SU-DHL-6 (cell line): ENCODE data around the gene RAD51B.
A peak's percentile ranks its signal among the peaks of the same experiment; 100 is the strongest.

Source experiments
- H2AFZ ChIP-seq: fragments of 200-600 bp; sonication (generic); 2 replicates; pipeline ENCODE4 v1.6.1; 2014; ENCODE audit warnings: low read depth, mild to moderate bottlenecking, moderate library complexity, mixed read lengths, antibody characterized with exemption, low read length; ENCODE audit not compliant: severe bottlenecking
- H3F3A ChIP-seq: fragments of 200-600 bp; shearing (Covaris generic); 2 replicates; pipeline ENCODE4 v1.6.0; 2016; ENCODE audit warnings: antibody characterized with exemption, mild to moderate bottlenecking; ENCODE audit not compliant: insufficient read depth
- H3K27ac ChIP-seq: fragments of 200-600 bp; sonication (generic); 2 replicates; pipeline ENCODE4 v1.5.1; 2016; ENCODE audit warnings: low read depth, mild to moderate bottlenecking, low read length, moderate library complexity, mixed read lengths
- H3K27me3 ChIP-seq: fragments of 200-600 bp; sonication (generic), shearing (Covaris generic); 2 replicates; pipeline ENCODE4 v1.6.0; 2014; ENCODE audit warnings: mild to moderate bottlenecking, low read length
- H3K36me3 ChIP-seq: fragments of 200-600 bp; sonication (generic); 2 replicates; pipeline ENCODE4 v1.6.1; 2014; ENCODE audit warnings: mild to moderate bottlenecking, low read length, mixed read lengths
- H3K4me2 ChIP-seq: fragments of 300-600, 200-600 bp; shearing (Covaris generic), sonication (generic); 2 replicates; pipeline ENCODE4 v1.6.0; 2014; ENCODE audit warnings: low read length, low read depth, mild to moderate bottlenecking; ENCODE audit not compliant: poor library complexity, severe bottlenecking
- H3K4me3 ChIP-seq: fragments of 200-600 bp; sonication (generic); 2 replicates; pipeline ENCODE4 v1.5.1; 2014; ENCODE audit warnings: antibody characterized with exemption, low read length, mild to moderate bottlenecking, mixed read lengths; ENCODE audit not compliant: insufficient read depth, poor library complexity, severe bottlenecking
- H3K79me2 ChIP-seq: fragments of 200-600 bp; sonication (generic); 2 replicates; pipeline ENCODE4 v1.6.1; 2014; ENCODE audit warnings: mild to moderate bottlenecking, low read length, moderate library complexity; ENCODE audit not compliant: insufficient read depth
- H3K9ac ChIP-seq: fragments of 200-600 bp; sonication (generic); 2 replicates; pipeline ENCODE4 v1.7.0; 2014; ENCODE audit warnings: mild to moderate bottlenecking, low read length
- H3K9me2 ChIP-seq: fragments of 200-600 bp; sonication (generic); replicated peaks from 2 replicates; pipeline ENCODE4 v1.6.1; 2014; ENCODE audit warnings: low read length; ENCODE audit not compliant: insufficient read depth
- H3K9me3 ChIP-seq: fragments of 200-600 bp; sonication (generic); 2 replicates; pipeline ENCODE4 v1.6.1; 2014; ENCODE audit warnings: low read length, mixed read lengths; ENCODE audit not compliant: insufficient read depth
- H4K20me1 ChIP-seq: fragments of 200-600 bp; sonication (generic); 2 replicates; pipeline ENCODE4 v1.6.1; 2014; ENCODE audit warnings: low read depth, mild to moderate bottlenecking, antibody characterized with exemption, low read length, moderate library complexity, mixed read lengths
- CTCF ChIP-seq: fragments of 200-600 bp; sonication (generic); IDR thresholded peaks from one replicate; pipeline ENCODE4 v1.5.1; 2017; ENCODE audit warnings: antibody characterized with exemption, mild to moderate bottlenecking, low read length, moderate library complexity; ENCODE audit not compliant: insufficient read depth, poor library complexity, severe bottlenecking
- EZH2phosphoT487 ChIP-seq: fragments of 200-600 bp; sonication (generic), shearing (Covaris generic); conservative IDR thresholded peaks from 2 replicates; pipeline ENCODE4 v1.6.1; 2018; ENCODE audit warnings: mild to moderate bottlenecking, antibody characterized with exemption, low read length, moderate library complexity, mixed read lengths

Gene RAD51B

GRCh38 chr14:68476212-68477109 is 656.9 kb downstream of the RAD51B start:
- H4K20me1 ChIP-seq, result no peaks in the 10 kb centered on the region
- no peaks in the 10 kb centered on the region for H3K27me3 ChIP-seq
- H3K9me3 ChIP-seq, result no peaks in the 10 kb centered on the region
- H3K9me2 ChIP-seq, result no peaks in the 10 kb centered on the region
- no peaks in the 10 kb centered on the region for H3K79me2 ChIP-seq
- H3K4me3 ChIP-seq, result peak overlapping the region; percentile 5
- TF ChIP-seq EZH2phosphoT487 (no peak), CTCF (no peak)
- no peaks in the 10 kb centered on the region for H3K36me3 ChIP-seq
- H3K27ac ChIP-seq, result peak overlapping the region; percentile 56
- no peaks in the 10 kb centered on the region for H3F3A ChIP-seq
- peak overlapping the region; percentile 9 for H2AFZ ChIP-seq
- H3K4me2 ChIP-seq, result peak overlapping the region; percentile 45
- peak overlapping the region; percentile 48 for H3K9ac ChIP-seq

GRCh38 chr14:68477110-68477455 is 657.5 kb downstream of the RAD51B start:
- H4K20me1 ChIP-seq, result no peaks in the 10 kb centered on the region
- peak overlapping the region; percentile 45 for H3K4me2 ChIP-seq
- no peaks in the 10 kb centered on the region for H3K36me3 ChIP-seq
- no peaks in the 10 kb centered on the region for H3K27me3 ChIP-seq
- peak overlapping the region; percentile 48 for H3K9ac ChIP-seq
- H3K4me3 ChIP-seq, result no peak overlapping the region
- no peaks in the 10 kb centered on the region for H3K9me3 ChIP-seq
- no peaks in the 10 kb centered on the region for H3F3A ChIP-seq
- no peaks in the 10 kb centered on the region for H3K9me2 ChIP-seq
- H3K27ac ChIP-seq, result peak overlapping the region; percentile 56
- peak overlapping the region; percentile 9 for H2AFZ ChIP-seq
- H3K79me2 ChIP-seq, result no peaks in the 10 kb centered on the region
- TF ChIP-seq CTCF (no peak), EZH2phosphoT487 (no peak)

GRCh38 chr14:68477461-68478085 is 658.0 kb downstream of the RAD51B start:
- H3K27ac ChIP-seq, result no peak overlapping the region

More at GRCh38 chr14:68477461-68478085, 658.0 kb downstream of the RAD51B start:
- Histone ChIP-seq H3K9me3 (no peaks in the 10 kb centered on the region), H3K9me2 (no peaks in the 10 kb centered on the region), H2AFZ (no peak overlapping the region), H3F3A (no peaks in the 10 kb centered on the region), H3K9ac (peak overlapping the region; percentile 48; the same call in 1 of the 2 replicates), H3K4me2 (no peak overlapping the region), H3K4me3 (no peak overlapping the region), H4K20me1 (no peaks in the 10 kb centered on the region), H3K27me3 (no peaks in the 10 kb centered on the region), H3K79me2 (no peaks in the 10 kb centered on the region), H3K36me3 (no peaks in the 10 kb centered on the region)
- no peak for TF ChIP-seq EZH2phosphoT487
- no peak for TF ChIP-seq CTCF
